Posterior cingulate gyrus (tissue), 11 donors: ENCODE data around the gene NALF2.

Experiments
- DNase-seq, 10 donors: peaks; one replicate each; pipeline versions ENCODE4 v3.0.0 to v3.0.0-alpha.2; 2020 to 2021; ENCODE audit warnings: mixed read lengths in 3 of 10
- intact Hi-C: fragments of 100-400 bp; cut with DNase I; formaldehyde crosslinking; loops from one replicate; pipeline ENCODE4 v1.15.1; 2023

Gene NALF2

GRCh38 chrX:69503782-69504625 is at the start of gene NALF2:
NALF2 (plus strand) TSS chrX:69504326; CDS start chrX:69505283, 957 bp downstream.
- DNase-seq = peak in 7 of 10 donors; percentile 19 to 89 (median 38)
- intact Hi-C loops = loop anchor here (5.0 kb wide), 1 partner anchor 113 kb away; the partner anchor contains the start of gene EDA

GRCh38 chrX:69457756-69458155 is 46.4 kb upstream of the NALF2 start:
- DNase-seq = no peak
- intact Hi-C loops = no loop called here

- no peak for DNase-seq
These were observed 37.6 kb upstream of the NALF2 start for GRCh38 chrX:69466546-69466945.

GRCh38 chrX:69469975-69470374 is 34.2 kb upstream of the NALF2 start:
- intact Hi-C loops = no loop called here
- no peak for DNase-seq

More at GRCh38 chrX:69466546-69466945, 37.6 kb upstream of the NALF2 start:
- intact Hi-C loops = no loop called here

GRCh38 chrX:69489625-69490024 is 14.5 kb upstream of the NALF2 start:
- no peak for DNase-seq
- intact Hi-C loops = no loop called here

- intact Hi-C loops = loop anchor here (1.0 to 2.0 kb wide), 2 partner anchors 537 to 604 kb away; no protein-coding TSS in a partner anchor
- peak in 2 of 10 donors; percentile 30 to 34 for DNase-seq
These were observed 10.9 kb upstream of the NALF2 start for GRCh38 chrX:69493193-69493592.

- DNase-seq = no peak
- intact Hi-C loops = loop anchor here (1.0 to 2.0 kb wide), 2 partner anchors 537 to 603 kb away; no protein-coding TSS in a partner anchor
These were observed 10.4 kb upstream of the NALF2 start for GRCh38 chrX:69493766-69494165.

- intact Hi-C loops = no loop called here
- no peak for DNase-seq
These were observed 7.9 kb upstream of the NALF2 start for GRCh38 chrX:69496183-69496582.

GRCh38 chrX:69501429-69501828 is 2.7 kb upstream of the NALF2 start:
- peak in 1 of 10 donors; percentile 76 for DNase-seq
- intact Hi-C loops = loop anchor here (5.0 kb wide), 1 partner anchor 116 kb away; the partner anchor contains the start of gene EDA

GRCh38 chrX:69503228-69503781 is 821 bp upstream of the NALF2 start:
- intact Hi-C loops = loop anchor here (5.0 kb wide), 1 partner anchor 114 kb away; the partner anchor contains the start of gene EDA
- DNase-seq = peak in 5 of 10 donors; percentile 33 to 86 (median 81)

- DNase-seq = no peak
These were observed 793 bp downstream of the NALF2 start for GRCh38 chrX:69504626-69505612.

GRCh38 chrX:69505772-69506616 is 1.9 kb downstream of the NALF2 start:
- DNase-seq = no peak
- intact Hi-C loops = no loop called here

More at GRCh38 chrX:69504626-69505612, 793 bp downstream of the NALF2 start:
- intact Hi-C loops = loop anchor here (5.0 kb wide), 1 partner anchor 112 kb away; the partner anchor contains the start of gene EDA

- DNase-seq = no peak
- intact Hi-C loops = no loop called here
These were observed 2.7 kb downstream of the NALF2 start for GRCh38 chrX:69506617-69507499.

GRCh38 chrX:69507500-69507789 is 3.3 kb downstream of the NALF2 start:
- intact Hi-C loops = no loop called here
- no peak for DNase-seq

- intact Hi-C loops = no loop called here
- DNase-seq = no peak
These were observed 4.5 kb downstream of the NALF2 start for GRCh38 chrX:69508610-69509009.

- DNase-seq = no peak
- intact Hi-C loops = no loop called here
These were observed 6.1 kb downstream of the NALF2 start for GRCh38 chrX:69510137-69510715.

GRCh38 chrX:69510914-69511513 is 6.9 kb downstream of the NALF2 start:
- intact Hi-C loops = no loop called here
- no peak for DNase-seq

- intact Hi-C loops = no loop called here
- DNase-seq = no peak
These were observed 17.9 kb downstream of the NALF2 start for GRCh38 chrX:69522052-69522451.
